NAMALWA (cell line): ENCODE measurements around the gene FLACC1.
"Not testable (repeated sequence)": the region's sequence is repeated elsewhere in the genome, so short reads cannot be mapped to it uniquely, and the experiment has no call there.

Experiments
- DNase-seq: peaks from one replicate; pipeline ENCODE4 v3.0.0-alpha.2; 2015; ENCODE audit warnings: low spot score

Gene FLACC1

GRCh38 chr2:201357221-201357620 is at the start of gene FLACC1:
FLACC1 (minus strand) TSS chr2:201357345; CDS start chr2:201351404, 5,941 bp downstream.
- peak; percentile 61 for DNase-seq

GRCh38 chr2:201406077-201406662 is 49.0 kb upstream of the FLACC1 start:
- DNase-seq = no peak

GRCh38 chr2:201404699-201405280 is 47.6 kb upstream of the FLACC1 start:
- DNase-seq = no peak

GRCh38 chr2:201403880-201404279 is 46.7 kb upstream of the FLACC1 start:
- DNase-seq = no peak

- no peak for DNase-seq
Measured at GRCh38 chr2:201402651-201403562, 45.8 kb upstream of the FLACC1 start.

GRCh38 chr2:201401815-201402214 is 44.7 kb upstream of the FLACC1 start:
- no peak for DNase-seq

- no peak for DNase-seq
Measured at GRCh38 chr2:201396595-201396994, 39.5 kb upstream of the FLACC1 start.

- DNase-seq = no peak
Measured at GRCh38 chr2:201383136-201383535, 26.0 kb upstream of the FLACC1 start.

GRCh38 chr2:201378496-201379397 is 21.6 kb upstream of the FLACC1 start:
- DNase-seq = no peak

GRCh38 chr2:201377218-201377617 is 20.1 kb upstream of the FLACC1 start:
- no peak for DNase-seq

GRCh38 chr2:201369775-201370174 is 12.6 kb upstream of the FLACC1 start:
- DNase-seq = no peak

GRCh38 chr2:201369318-201369717 is 12.2 kb upstream of the FLACC1 start:
- DNase-seq = not testable (repeated sequence)

- DNase-seq = no peak
Measured at GRCh38 chr2:201366146-201366545, 9.0 kb upstream of the FLACC1 start.

GRCh38 chr2:201363857-201364560 is 6.9 kb upstream of the FLACC1 start:
- DNase-seq = peak; percentile 73

- no peak for DNase-seq
Measured at GRCh38 chr2:201362396-201362795, 5.3 kb upstream of the FLACC1 start.

GRCh38 chr2:201361078-201361733 is 4.1 kb upstream of the FLACC1 start:
- DNase-seq = no peak

GRCh38 chr2:201360256-201360655 is 3.1 kb upstream of the FLACC1 start:
- DNase-seq = no peak

GRCh38 chr2:201358684-201359083 is 1.5 kb upstream of the FLACC1 start:
- DNase-seq = no peak

GRCh38 chr2:201353116-201353515 is 4.0 kb downstream of the FLACC1 start:
- no peak for DNase-seq

- no peak for DNase-seq
Measured at GRCh38 chr2:201350879-201351278, 6.3 kb downstream of the FLACC1 start.

GRCh38 chr2:201349601-201350000 is 7.5 kb downstream of the FLACC1 start:
- no peak for DNase-seq
